Tibial artery (tissue), 4 donors: ENCODE data around the gene STUB1.

Experiments used
- DNase-seq, 2 donors: peaks; one replicate each; pipeline ENCODE4 v3.0.0-alpha.2; 2019
- H3K27ac ChIP-seq, 2 donors: fragments of 200-600 bp; sonication (generic) in 1 of 2; 1 replicate in 1 of 2; 2 replicates in 1 of 2; pipeline ENCODE4 v1.5.1; 2018 to 2019; ENCODE audit warnings: mild to moderate bottlenecking in 1 of 2
- H3K27me3 ChIP-seq, 2 donors: fragments of 200-600 bp; sonication (generic) in 1 of 2; one replicate each; pipeline versions ENCODE4 v1.5.1 to v1.6.0; 2016 to 2019
- H3K36me3 ChIP-seq, 3 donors: fragments of 200-600 bp; sonication (generic) in 2 of 3; one replicate each; pipeline ENCODE4 v1.5.1; 2016 to 2019; ENCODE audit warnings: mild to moderate bottlenecking in 2 of 3
- H3K4me1 ChIP-seq, 4 donors: fragments of 200-600 bp; sonication (generic) in 2 of 4; 1 replicate in 3 of 4; 2 replicates in 1 of 4; pipeline ENCODE4 v1.5.1; 2016 to 2019
- H3K4me3 ChIP-seq, 2 donors: fragments of 200-600 bp; sonication (generic) in 1 of 2; 1 replicate in 1 of 2; 2 replicates in 1 of 2; pipeline ENCODE4 v1.5.1; 2018 to 2019; ENCODE audit warnings: mild to moderate bottlenecking in 2 of 2
- H3K9me3 ChIP-seq, 3 donors: fragments of 200-600 bp; sonication (generic) in 1 of 3; one replicate each; pipeline ENCODE4 v1.5.1; 2016 to 2019
- intact Hi-C: fragments of 100-400 bp; cut with DNase I; formaldehyde crosslinking; loops from one replicate; pipeline ENCODE4 v1.15.0; 2023; ENCODE audit warnings: low total_unique reads
- TF ChIP-seq, protein P1 (sequence below), 2 experiments: fragments of 200-600 bp in 1 of 2; fragments of 450-650 bp in 1 of 2; IDR thresholded peaks; one replicate each; pipeline ENCODE4 v1.5.1; 2017 to 2019; ENCODE audit warnings: antibody characterized with exemption in 2 of 2, mild to moderate bottlenecking in 1 of 2, moderate library complexity in 1 of 2

The STUB1 gene

DNA sequence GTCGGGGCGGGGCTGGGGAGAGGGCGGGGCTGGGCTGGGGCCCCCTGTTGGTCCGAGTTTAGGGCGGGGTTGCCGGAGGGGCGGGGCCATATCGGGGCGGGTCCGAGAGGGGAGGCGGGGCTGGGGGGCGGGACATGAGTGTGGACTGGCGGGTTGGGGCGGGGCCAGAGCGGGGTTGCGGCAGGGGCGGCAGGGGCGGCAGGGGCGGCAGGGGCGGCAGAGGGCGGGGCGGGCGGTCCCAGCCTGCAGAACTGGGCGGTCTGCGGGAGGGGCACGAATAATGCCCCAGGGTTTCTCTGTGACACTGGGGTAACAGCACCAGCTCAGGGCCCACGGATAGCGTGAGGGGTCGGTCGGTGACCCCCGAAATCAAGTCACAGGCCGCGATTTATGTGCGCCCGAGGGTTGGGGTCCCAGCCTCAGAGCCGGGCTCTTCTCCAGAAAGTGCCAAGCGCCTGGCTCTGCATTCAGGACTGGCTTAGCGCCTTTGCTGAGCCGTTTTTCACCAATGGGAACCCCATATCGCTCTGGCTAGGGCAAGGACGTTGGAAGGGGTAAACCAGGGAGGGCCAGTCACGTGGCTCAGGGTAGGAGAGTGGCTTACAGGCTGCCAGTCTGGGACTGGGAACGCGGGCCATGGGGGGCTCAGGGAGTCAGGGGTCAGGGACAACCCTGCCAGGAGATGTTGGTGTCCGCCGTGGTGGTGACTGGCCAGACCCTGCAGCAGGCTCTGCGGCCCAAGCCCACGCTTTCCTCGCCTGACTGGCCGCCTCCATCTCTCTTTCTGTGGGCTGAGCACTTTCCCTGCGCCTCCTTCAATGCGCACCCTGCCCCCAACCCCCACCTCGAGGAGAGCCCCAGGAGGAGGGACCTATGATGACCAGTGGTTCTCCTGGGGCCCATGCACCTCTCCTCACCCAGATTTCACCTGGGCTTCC, 42.9 kb upstream of the STUB1 start:
- H3K4me3 ChIP-seq, result peak overlapping the region; percentile 66 to 91
- intact Hi-C loops, result loop anchor here (10.0 kb wide), 1 partner anchor 53 kb away; no protein-coding TSS in a partner anchor
- peaks cover 0 to 2% of the 10 kb centered on the region in 2 donors for H3K27me3 ChIP-seq
- H3K9me3 ChIP-seq, result no peaks in the 10 kb centered on the region
- peaks cover 0 to 28% (median 18%) of the 10 kb centered on the region in 3 donors for H3K36me3 ChIP-seq
- H3K27ac ChIP-seq, result peak overlapping the region; percentile 97
- H3K4me1 ChIP-seq, result peaks cover 5 to 36% (median 28%) of the 10 kb centered on the region in 4 donors
- TF ChIP-seq, protein P1, sequence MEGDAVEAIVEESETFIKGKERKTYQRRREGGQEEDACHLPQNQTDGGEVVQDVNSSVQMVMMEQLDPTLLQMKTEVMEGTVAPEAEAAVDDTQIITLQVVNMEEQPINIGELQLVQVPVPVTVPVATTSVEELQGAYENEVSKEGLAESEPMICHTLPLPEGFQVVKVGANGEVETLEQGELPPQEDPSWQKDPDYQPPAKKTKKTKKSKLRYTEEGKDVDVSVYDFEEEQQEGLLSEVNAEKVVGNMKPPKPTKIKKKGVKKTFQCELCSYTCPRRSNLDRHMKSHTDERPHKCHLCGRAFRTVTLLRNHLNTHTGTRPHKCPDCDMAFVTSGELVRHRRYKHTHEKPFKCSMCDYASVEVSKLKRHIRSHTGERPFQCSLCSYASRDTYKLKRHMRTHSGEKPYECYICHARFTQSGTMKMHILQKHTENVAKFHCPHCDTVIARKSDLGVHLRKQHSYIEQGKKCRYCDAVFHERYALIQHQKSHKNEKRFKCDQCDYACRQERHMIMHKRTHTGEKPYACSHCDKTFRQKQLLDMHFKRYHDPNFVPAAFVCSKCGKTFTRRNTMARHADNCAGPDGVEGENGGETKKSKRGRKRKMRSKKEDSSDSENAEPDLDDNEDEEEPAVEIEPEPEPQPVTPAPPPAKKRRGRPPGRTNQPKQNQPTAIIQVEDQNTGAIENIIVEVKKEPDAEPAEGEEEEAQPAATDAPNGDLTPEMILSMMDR (IDR thresholded peaks at IDR 0.05), result no peak
- DNase-seq, result peak; percentile 86 to 94

DNA sequence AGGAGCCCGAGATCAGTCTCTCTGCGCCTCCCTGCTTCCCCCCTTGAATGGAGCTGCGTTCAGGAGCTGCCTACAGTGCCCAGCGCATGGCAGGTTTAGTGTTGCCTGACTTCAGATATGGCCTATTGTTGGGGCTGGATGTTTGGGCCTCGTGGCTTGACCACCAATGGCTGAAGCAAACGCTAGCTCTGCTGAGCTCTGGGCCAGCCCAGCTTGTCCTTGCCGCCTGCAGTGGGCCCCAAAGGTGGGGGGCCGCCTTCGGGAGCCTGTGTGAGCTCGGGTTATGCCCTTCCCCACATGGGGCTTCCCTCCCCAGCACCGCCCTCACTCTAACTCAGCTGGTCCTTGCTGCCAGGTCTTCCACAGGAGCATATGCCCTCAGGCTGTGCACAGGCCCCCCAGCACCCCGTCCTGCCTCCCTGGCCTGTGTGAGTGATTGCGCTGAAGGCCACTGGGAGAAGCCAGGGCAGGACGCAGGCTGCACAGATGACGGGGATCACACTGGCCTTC, 42.1 kb upstream of the STUB1 start:
- H3K27me3 ChIP-seq, result no peaks in the 10 kb centered on the region
- H3K9me3 ChIP-seq, result no peaks in the 10 kb centered on the region
- peaks cover 5 to 43% (median 34%) of the 10 kb centered on the region in 4 donors for H3K4me1 ChIP-seq
- intact Hi-C loops, result loop anchor here (10.0 kb wide), 1 partner anchor 53 kb away; no protein-coding TSS in a partner anchor
- TF ChIP-seq, protein P1 (IDR thresholded peaks at IDR 0.05), result no peak
- peak overlapping the region; percentile 97 for H3K27ac ChIP-seq
- no peak for DNase-seq
- H3K4me3 ChIP-seq, result no peak overlapping the region
- H3K36me3 ChIP-seq, result peaks cover 0 to 21% (median 14%) of the 10 kb centered on the region in 3 donors

DNA sequence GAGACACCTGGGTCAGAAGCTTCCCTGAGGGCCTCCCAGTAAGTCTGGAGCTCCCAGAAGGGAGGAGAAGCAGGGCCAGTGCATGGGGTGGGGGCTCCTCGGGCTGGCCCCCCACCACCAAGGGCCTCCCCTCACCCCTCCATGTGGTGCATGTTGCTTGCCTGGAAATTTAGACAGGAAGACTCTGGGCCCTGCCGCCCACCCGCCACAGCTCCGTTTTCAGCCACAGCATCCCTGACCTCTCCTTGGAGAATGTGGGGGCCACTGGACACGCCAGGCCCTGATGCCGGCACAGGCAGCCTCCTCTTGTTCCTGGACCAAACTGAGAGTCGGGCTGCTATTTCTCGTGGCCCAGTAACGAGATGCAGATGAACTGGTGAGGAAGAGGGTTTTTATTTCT, 41.4 kb upstream of the STUB1 start:
- Histone ChIP-seq H3K27me3 (no peaks in the 10 kb centered on the region), H3K9me3 (no peaks in the 10 kb centered on the region), H3K4me3 (no peak overlapping the region), H3K27ac (no peak overlapping the region), H3K4me1 (peaks cover 5 to 46% (median 37%) of the 10 kb centered on the region in 4 donors), H3K36me3 (peaks cover 0 to 13% (median 7%) of the 10 kb centered on the region in 3 donors)
- TF ChIP-seq, protein P1 (IDR thresholded peaks at IDR 0.05), result no peak
- intact Hi-C loops, result loop anchor here (10.0 kb wide), 1 partner anchor 54 kb away; no protein-coding TSS in a partner anchor
- DNase-seq, result no peak

DNA sequence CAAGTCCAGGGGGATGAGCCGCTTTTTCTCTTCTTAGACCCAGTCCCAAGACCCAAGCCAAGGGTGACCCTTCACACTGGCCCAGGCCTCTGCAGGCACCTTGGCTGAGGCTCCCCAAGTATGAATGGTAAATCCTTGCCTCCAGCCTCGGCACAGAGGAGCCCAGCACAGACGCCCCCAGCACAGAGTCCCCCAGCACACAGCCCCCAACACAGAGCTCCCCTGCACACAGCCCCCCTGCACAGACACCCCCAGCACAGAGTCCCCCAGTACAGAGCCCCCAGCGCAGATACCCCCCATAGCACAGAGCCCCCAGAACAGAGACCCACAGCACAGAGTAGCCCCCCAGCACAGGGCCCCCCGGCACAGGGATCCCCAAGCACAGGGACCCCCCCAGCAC, 39.6 kb upstream of the STUB1 start:
- H3K4me3 ChIP-seq, result no peak overlapping the region
- DNase-seq, result no peak
- no peaks in the 10 kb centered on the region for H3K36me3 ChIP-seq
- no peaks in the 10 kb centered on the region for H3K9me3 ChIP-seq
- intact Hi-C loops, result no loop called here
- no peaks in the 10 kb centered on the region for H3K27me3 ChIP-seq
- H3K27ac ChIP-seq, result peak overlapping the region; percentile 75 to 81
- TF ChIP-seq, protein P1 (IDR thresholded peaks at IDR 0.05), result no peak
- peaks cover 5 to 37% (median 25%) of the 10 kb centered on the region in 4 donors for H3K4me1 ChIP-seq

DNA sequence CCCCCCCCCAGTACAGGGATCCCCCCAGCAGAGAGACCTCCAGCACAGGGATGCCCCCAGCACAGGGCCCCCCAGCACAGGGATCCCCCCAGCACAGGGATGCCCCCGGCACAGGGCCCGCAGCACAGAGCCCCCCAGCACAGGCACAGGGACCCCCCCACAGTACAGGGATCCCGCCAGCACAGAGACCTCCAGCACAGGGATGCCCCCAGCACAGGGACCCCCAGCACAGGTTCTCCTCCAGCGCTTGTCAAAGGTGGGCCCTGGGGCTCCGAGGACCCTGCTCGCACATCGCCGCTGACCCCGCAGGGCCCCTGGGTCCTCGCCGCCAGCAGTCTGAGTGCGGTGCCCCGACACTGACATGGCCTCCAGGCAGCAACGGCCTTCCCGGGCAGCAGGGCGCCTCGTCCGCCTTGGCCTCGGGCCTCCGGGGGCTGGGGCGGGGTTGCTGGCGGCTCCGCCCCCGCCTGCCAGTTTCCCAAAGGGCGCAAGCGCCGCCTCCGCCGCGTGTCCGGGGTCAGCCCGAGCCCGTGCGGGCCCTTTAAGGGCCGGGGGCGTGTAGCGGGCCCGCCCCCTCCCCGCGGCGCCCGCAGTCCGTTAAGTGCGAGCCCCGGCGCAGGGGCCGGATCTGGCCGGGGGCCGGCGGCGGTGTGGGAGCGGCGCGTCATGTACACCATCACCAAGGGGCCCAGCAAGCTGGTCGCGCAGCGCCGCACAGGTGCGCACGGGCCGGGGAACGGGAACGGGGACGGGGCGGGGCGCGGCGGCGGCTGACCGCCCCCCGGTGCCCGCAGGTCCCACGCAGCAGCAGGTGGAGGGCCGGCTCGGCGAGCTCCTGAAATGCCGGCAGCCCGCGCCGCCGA, 38.7 kb upstream of the STUB1 start, which contains the start of gene MCRIP2:
Gene MCRIP2 (plus strand): TSS at position 503 of the 863 bp plus-strand sequence. CDS start 164 bp downstream, at position 667.
- Histone ChIP-seq H3K4me1 (peaks cover 5 to 44% (median 23%) of the 10 kb centered on the region in 4 donors), H3K4me3 (peak within 1 kb of the TSS; percentile 67 to 91)
- DNase-seq, result peak; percentile 76 to 91

More for the DNA sequence above, 38.7 kb upstream of the STUB1 start, which contains the start of gene MCRIP2:
- H3K9me3 ChIP-seq, result no peaks in the 10 kb centered on the region
- no peaks in the 10 kb centered on the region for H3K27me3 ChIP-seq
- H3K27ac ChIP-seq, result peak within 1 kb of the TSS; percentile 75 to 81
- intact Hi-C loops, result no loop called here
- TF ChIP-seq, protein P1 (IDR thresholded peaks at IDR 0.05), result no peak
- no peaks in the 10 kb centered on the region for H3K36me3 ChIP-seq
